Ecto neural progenitor cell (in vitro differentiated cells): ENCODE results near the gene FAXC.
"Not testable (repeated sequence)": the region's sequence is repeated elsewhere in the genome, so short reads cannot be mapped to it uniquely, and the experiment has no call there.

Source experiments
- DNase-seq: peaks from one replicate; pipeline ENCODE4 v3.0.0-alpha.2; 2018; ENCODE audit warnings: low spot score

The FAXC gene

DNA sequence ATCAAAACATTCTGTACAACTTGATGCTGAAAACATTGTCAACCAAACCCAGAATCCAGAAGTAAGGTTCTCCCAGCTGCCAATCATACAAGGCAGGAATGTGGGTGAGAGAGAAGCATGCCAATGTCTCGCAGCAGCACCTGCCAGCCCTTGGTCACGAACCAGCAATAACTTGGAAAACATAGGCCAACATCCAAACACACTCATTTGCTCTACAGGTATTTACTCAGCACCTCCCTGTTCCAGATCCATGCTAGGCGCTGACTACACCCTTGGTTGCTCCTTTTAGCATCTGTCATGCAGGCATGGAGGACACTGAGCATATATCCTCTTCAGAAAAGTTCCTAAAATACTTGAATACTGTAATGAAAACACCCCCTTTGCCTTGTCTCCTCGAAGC lies 63.6 kb downstream of the FAXC start:
- DNase-seq = no peak

DNA sequence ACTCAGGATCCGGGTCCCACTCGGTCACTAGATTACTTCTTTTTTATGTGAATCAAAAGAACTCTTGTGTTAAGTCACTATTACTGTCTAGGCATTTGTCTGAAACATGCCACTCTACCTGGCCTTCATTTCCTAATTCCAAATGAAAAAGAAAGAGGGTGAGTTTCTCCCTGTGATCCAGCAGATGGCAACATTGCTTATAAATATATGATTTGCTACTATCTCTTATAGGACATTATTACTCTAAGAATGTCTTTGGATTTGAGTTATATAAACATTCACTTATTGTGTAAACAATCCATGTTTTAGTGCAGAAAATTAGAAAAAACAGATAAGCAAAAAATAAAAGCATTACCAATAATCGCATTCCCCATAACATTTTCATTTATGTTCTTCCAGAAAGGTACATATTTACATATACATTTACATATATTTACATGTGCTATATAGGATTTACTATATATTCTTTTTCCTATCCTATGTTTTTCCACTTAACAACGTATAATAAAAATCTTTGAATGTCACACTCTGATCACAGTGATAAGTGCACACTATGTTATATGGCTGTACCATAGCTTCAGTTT lies 66.9 kb downstream of the FAXC start:
- no peak for DNase-seq

DNA sequence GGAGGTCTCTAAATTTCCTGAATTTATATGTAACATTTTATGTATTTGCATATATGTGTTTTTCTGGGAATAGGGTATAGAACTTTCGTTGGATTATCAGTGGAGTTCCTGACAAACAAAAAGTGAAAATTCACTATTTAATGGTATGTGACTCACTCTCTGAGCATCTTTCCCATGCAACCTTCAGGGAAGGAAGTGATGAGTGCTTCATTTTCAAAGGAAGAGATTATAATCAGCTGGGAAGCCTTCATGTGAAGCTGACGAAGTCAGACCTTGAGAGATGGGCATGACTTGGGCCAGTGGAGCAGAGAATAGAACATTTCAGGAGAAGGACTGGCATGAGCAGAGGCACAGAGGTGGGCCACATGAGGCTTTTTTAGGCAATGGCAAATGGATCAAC lies 72.7 kb downstream of the FAXC start:
- DNase-seq = no peak

DNA sequence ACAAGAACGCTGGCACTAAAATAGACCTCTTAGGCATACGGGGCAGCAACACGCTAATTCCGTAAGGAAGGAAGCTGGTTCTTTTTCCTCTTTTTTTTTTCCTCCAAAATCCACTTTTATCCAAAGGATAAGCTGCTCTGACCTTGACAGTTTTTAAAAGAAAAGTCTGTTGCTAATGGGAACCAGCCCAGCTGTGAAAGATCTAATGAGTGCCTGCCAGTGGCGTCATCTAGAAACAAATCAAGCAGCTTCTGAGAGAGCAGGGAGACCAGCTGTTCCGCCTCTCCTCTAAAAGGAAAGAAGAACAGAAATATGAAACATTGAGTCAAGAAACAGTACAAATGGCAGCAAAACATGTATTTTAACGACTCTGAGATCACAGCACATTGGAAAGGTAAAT lies 78.6 kb downstream of the FAXC start:
- no peak for DNase-seq

DNA sequence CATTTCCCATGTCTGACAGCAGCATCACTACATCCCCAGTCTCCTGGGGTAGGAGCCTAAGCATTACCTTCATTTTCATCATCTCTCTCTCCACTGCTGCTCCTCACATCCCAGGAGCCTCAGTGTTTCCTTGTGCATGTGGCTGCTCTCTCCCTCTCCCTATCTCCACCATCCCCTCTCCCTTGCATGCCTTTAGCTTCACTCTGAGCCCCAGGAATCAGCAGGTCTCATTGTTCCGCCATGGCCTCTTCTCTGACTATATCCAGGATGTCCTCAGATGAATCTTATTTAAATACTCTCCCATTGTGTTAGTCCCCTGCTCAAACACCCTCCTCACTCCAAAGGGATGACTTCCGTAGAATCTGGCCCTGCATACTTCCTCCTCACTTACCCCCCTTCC lies 79.4 kb downstream of the FAXC start:
- DNase-seq = no peak

DNA sequence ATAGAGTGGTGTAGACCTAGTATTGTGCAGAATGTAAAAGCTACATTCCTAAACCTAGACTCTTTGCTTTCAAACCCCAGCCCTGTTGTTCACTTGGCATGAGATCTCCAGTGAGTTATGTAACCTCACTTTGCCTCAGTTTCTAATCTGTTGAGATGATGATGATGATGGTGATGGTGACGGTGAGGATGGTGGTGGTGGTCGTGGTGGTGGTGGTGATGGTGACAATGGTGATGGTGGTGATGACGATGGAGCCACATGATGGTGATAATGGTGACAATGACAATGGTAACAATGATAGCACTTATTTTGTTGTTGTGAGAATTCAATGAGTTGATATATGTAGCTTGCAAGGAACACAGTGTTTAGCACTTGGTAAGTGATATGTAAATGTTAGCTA lies 80.3 kb downstream of the FAXC start:
- DNase-seq = no peak

DNA sequence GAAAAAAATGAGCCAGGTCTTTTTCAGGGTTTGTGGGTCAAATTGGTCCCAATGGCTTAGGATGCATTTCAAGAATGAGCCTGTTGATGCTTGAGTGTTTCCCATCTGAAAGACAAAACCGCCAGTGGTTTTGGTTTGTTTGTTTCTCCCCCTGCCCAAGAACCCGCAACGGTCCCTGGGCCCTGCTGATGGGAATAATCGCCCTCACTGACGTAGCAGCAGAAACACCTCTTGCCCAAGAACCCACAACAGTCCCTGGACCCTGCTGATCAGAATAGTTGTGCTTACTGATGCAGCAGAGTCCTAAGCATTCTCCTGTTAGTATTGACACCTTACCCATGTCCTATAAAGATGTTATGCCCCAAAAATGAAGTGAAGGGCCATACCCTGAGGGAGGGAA lies 82.5 kb downstream of the FAXC start:
- DNase-seq = not testable (repeated sequence)

DNA sequence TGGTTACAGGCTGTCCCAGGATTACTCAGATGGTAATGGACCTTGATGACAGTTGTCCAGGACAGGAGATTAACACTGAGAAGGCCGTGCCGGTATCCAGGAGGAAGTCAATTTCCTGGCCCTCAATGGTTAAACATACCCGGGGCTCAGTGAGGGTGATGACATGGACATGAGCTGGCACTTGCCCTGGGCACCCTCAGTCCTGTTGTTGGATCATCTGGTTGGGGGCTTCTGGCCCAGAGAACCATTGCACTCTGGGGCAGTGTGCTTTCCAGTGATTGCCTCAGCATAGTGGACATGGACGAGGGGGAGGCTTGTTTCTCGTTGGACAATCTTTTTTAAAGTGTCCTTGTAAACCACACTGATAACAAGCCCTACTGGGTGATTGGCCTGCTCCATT lies 84.0 kb downstream of the FAXC start:
- DNase-seq = not testable (repeated sequence)

DNA sequence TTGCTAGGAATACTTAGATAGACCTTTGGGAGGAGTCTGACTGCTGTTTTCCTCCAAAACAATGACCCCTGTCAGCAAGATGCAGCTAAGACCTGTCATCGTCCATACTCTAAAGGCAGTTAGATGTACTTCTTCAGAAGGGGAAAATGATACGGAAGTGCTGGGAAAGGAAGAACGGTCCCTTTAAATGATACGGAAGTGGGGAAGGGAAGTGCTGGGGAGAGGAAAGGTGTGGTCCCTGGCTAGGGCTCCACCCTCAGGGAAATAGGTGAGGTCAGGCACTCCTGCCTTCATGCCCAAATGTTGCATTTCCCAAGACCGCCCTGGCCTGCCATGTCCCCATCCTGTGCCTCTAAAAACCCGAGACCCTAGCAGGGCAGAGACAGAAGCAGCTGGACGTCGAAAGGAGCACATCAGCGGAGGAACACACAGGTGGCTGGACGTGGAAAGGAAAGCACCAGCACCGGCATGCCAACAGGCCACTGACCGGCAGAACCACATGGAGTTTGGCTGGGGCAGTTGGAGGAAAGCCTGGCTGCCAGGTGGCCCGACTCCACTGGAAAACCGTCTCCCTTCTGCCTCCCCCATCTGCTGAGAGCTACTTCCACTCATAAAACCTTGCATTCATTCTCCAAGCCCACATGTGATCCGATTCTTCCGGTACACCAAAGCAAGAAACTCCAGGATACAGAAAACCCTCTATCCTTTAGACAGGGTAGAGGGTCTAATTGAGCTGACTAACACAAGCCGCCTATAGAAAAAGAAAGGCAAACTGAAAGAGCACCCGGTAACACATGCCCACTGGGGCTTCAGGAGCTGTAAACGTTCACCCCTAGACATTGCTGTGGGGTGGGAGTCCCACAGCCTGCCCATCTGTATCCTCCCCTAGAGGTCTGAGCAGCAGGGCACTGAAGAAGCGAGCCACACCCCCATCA lies 94.6 kb downstream of the FAXC start:
- no peak for DNase-seq

DNA sequence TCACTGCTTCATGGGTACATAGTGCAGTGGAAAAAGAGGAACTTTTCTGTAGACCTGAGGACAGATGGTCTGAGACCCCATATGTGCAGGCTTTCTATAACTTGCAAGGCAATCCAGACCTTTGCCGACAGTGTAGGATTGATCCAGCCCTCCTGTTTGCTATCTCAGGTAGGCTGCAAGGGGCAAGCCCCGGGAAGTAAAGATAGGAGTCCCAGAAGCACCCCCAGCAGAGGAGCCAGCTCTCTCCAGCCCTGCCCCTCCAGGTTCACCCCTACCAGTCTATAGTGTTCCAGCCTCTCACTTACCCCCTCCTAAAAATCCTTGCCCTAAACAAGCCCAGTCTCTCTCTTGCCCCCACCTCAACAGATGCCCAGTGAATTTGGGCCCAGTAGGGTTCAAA lies 96.2 kb downstream of the FAXC start:
- no peak for DNase-seq

DNA sequence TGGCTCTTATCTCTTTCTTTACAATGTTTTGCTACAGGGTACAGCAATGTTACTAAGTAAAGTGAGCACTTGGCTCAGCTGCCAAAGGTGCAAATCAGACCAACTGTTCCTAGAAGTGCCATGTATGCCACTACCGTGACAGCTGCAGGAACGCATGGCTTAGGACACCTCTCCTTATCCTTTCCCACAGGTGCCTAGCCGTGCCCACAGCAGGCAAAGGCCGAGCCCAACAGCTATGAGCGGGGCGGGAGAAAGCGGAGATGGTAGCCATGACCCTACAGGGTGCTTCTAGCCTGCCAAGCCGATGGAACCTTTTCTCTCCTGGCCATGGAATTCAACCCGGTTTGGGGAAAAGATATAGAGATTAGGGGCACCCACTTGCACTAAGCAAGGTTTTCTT lies 97.1 kb downstream of the FAXC start:
- no peak for DNase-seq

DNA sequence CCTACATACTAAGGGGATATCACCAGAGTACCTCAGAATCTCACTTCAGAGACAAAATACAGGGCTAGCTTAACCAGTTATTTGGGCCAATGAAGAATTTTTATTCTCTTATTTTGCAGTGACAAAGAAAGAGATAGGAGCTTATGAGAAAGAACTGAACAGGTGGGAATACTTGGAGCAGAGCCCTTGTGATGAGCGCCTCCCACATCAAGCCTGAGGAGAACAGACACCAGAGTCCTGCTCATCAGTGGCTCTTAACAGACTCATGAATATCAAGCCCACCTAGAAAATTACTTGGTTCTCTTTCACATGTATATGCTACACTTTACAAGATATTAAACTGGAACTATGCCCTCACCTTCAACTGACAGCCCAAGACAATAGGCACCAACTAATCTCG lies 99.0 kb downstream of the FAXC start:
- DNase-seq = no peak

DNA sequence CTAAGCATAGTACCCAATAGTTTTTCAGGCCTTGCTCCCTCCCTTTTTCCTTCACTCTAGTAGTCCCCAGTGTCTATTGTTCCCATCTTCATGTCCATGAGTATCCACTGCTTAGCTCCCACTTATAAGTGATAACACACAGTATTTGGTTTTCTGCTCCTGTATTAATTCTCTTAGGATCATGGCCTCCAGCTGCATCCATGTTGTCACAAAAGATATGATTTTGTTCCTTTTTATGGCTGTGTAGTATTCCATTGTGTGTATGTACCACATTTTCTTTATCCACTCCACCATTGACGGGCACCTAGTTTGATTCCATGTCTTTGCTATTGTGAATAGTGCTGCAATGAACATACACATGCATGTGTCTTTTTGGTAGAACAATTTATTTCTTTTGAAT lies 102.9 kb downstream of the FAXC start:
- no peak for DNase-seq

DNA sequence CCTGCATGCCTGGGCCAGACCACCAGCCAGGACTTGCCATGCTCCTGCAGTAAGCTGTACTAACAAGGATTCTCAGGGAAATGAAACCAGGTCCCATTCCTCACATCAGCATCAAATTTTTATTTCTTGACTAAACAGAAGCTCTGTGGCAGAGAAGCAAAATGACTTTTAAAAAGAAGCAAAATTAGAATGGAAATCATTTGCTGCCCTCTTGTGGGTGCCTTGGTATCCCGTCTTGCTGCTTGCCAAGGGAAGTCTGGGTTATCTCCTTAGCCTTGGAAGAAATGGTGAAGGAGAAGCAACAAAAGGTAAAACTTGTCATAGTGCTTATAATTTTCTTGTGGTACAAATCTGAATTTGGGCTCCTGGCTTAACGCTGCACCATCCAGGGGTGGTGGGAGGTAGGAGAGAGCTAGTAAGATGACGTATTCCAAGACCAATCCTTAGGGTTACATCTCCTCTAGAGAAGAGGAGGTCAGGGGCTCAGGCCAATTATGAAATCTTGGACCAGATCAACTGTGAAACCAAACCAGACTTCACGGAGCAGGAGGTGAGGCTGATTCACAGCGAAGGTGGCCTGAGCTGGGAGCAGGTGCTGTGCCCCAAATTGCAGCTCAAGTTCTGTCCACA lies 107.5 kb downstream of the FAXC start:
- no peak for DNase-seq

DNA sequence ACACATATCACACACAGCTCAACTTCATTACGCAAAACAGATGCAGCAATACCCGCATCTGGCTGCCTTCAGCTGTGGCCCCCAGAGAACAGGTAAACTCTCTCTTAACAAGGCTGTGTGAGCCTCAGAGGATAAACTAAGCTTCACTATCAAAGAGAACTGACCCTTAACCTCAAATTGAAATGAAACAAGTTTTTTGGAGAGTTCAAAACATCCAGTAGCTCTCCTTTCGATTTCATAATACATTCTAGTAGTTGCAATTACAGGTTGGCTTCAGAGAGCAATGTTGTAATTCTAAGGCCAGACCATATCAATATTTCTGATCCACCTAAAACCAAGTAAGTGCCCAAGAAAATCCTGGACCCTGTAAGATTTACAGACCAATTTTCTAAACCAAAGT lies 113.5 kb downstream of the FAXC start:
- no peak for DNase-seq

DNA sequence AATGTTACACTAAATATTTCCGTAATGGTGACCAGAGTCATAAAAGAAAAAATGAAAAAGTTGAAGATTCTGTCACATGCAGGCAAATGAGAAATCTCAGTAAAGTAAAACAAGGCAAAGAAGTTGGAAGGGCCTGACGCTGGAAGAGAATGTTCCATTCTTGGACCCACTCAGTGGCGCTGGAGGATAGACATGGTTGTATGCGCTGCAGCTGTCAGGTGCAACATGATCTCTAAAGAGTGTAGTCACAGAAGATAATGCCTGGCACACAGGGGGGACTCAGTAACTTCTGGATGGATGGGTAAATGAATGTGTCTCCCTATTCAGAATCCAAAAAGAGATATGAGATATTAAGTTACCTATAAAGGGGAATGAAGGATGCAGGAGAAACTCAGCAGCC lies 116.3 kb downstream of the FAXC start:
- DNase-seq = no peak

DNA sequence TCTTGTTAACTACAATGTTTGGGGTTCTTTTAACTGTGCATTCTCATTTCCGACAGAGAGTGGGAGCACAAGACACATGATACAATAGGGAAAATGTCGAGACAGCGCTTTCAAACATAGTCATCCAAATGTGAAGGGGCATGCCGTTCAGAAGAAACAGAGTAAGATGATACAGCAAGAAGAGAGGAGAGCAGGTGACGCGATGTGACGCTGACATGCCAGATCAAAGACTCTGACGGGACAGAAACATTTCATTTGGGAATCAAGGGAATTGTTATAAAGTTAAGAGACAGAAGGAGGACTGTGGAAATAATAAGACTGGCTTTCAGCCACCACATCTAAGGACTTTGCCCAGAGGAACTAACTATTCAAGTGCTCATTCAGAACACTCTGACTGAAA lies 117.4 kb downstream of the FAXC start:
- DNase-seq = no peak

DNA sequence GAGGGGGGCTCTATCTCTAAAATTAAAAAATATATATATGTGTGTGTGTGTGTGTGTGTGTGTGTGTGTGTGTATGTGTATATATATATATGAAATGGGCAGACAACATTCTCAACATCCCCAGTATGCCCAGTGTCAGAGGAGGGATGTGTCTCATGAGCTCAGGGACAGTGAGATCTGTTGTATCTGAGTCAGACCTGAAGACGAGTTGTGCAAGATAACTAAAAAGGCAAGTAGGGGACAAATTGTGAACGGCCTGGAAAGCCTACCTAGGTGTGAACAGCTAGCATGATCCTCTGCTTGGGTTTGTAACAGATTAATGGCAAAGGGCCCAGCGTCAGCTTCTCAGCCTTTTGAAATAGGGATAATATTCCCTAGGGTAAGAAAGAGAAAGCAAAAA lies 124.3 kb downstream of the FAXC start:
- DNase-seq = no peak
